ENCODE data around the gene PCSK5. TPM values are rescaled to one million over a fixed set of nuclear protein-coding genes. Genes with fewer than 3 reads are reported as not detected.
"Not testable (repeated sequence)": the region's sequence is repeated elsewhere in the genome, so short reads cannot be mapped to it uniquely, and the experiment has no call there.

Gene PCSK5
- polyA plus RNA-seq, 3 donors: 4.8 to 13.0 (median 7.1) TPM

DNA sequence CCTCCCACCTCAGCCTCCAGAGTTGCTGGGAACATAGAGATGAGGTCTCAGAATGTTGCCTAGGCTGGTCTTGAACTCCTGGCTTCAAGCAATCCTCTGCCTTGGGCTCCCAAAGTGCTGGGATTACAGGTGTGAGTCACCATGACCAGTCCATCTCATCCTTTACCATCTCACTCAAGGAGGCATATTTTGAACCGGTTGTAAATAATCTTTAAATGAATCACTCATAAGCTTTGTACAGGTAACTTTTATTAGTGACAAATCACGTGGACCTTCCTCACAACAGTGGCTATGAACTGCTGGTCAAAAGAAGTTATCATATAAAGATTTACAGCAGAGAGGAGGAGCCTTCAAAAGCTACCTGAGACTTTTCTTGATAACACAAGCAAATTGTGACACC is 433.0 kb downstream of the PCSK5 start:
- DNase-seq: no peak
- TF ChIP-seq, protein P1, sequence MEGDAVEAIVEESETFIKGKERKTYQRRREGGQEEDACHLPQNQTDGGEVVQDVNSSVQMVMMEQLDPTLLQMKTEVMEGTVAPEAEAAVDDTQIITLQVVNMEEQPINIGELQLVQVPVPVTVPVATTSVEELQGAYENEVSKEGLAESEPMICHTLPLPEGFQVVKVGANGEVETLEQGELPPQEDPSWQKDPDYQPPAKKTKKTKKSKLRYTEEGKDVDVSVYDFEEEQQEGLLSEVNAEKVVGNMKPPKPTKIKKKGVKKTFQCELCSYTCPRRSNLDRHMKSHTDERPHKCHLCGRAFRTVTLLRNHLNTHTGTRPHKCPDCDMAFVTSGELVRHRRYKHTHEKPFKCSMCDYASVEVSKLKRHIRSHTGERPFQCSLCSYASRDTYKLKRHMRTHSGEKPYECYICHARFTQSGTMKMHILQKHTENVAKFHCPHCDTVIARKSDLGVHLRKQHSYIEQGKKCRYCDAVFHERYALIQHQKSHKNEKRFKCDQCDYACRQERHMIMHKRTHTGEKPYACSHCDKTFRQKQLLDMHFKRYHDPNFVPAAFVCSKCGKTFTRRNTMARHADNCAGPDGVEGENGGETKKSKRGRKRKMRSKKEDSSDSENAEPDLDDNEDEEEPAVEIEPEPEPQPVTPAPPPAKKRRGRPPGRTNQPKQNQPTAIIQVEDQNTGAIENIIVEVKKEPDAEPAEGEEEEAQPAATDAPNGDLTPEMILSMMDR (IDR thresholded peaks at IDR 0.05): no peak
- no peaks in the 10 kb centered on the region for H3K36me3 Mint-ChIP-seq
- no peak overlapping the region for H3K4me3 Mint-ChIP-seq
- intact Hi-C loops (cut with micrococcal nuclease): no loop called here
- no peak overlapping the region for H3K27ac Mint-ChIP-seq
- H3K27me3 Mint-ChIP-seq (ENCODE audit: low read depth in 3 of 3): peaks cover 1 to 4% (median 4%) of the 10 kb centered on the region in 3 donors
- no peaks in the 10 kb centered on the region for H3K36me3 ChIP-seq (replicated peaks in 1 of 2; ENCODE audit: control insufficient read depth in 1 of 2, insufficient read depth in 2 of 2, low read length in 2 of 2)
- H4K20me1 ChIP-seq (ENCODE audit: insufficient read depth, low read length): no peaks in the 10 kb centered on the region
- peaks cover 0 to 8% (median 0%) of the 10 kb centered on the region in 7 donors for H3K9me3 Mint-ChIP-seq
- H3K27ac ChIP-seq (ENCODE audit: low read depth in 1 of 2, low read length in 2 of 2): no peak overlapping the region
- H2AFZ ChIP-seq (ENCODE audit: insufficient read depth, low read depth, low read length, poor library complexity, severe bottlenecking): no peak overlapping the region
- peaks cover 4% of the 10 kb centered on the region in 2 donors for H3K4me1 ChIP-seq (ENCODE audit: control insufficient read depth in 1 of 2, insufficient read depth in 2 of 2, low read length in 2 of 2)
- H3K9ac ChIP-seq (ENCODE audit: insufficient read depth, low read length, poor library complexity, severe bottlenecking): no peak overlapping the region
- WGBS (ENCODE audit: insufficient coverage): no CpG with 5 or more reads among the region's 2 CpGs
- peaks cover 15% of the 10 kb centered on the region for H3K4me1 Mint-ChIP-seq
- H3K9me3 ChIP-seq (replicated peaks in 1 of 2; ENCODE audit: control insufficient read depth in 1 of 2, insufficient read depth in 1 of 2, low read length in 2 of 2): no peaks in the 10 kb centered on the region
- no peak overlapping the region for H3K4me2 ChIP-seq (replicated peaks; ENCODE audit: extremely low read depth, low read length, poor library complexity, severe bottlenecking)
- no peaks in the 10 kb centered on the region for H3K27me3 ChIP-seq (ENCODE audit: control insufficient read depth in 2 of 2, insufficient read depth in 2 of 2, low read length in 2 of 2)
- H3K4me3 ChIP-seq (replicated peaks in 1 of 3; ENCODE audit: low read depth in 2 of 3, low read length in 3 of 3): no peak overlapping the region
- no peaks in the 10 kb centered on the region for H3K79me2 ChIP-seq (ENCODE audit: insufficient read depth, low read length)

GRCh38 chr9:76324030-76324429 is 433.6 kb downstream of the PCSK5 start:
- H3K9me3 Mint-ChIP-seq; H3K4me3 ChIP-seq (replicated peaks in 1 of 3; ENCODE audit: low read depth in 2 of 3, low read length in 3 of 3); H3K4me2 ChIP-seq (replicated peaks; ENCODE audit: extremely low read depth, low read length, poor library complexity, severe bottlenecking); H3K4me1 ChIP-seq (ENCODE audit: control insufficient read depth in 1 of 2, insufficient read depth in 2 of 2, low read length in 2 of 2); H2AFZ ChIP-seq (ENCODE audit: insufficient read depth, low read depth, low read length, poor library complexity, severe bottlenecking); intact Hi-C loops (cut with micrococcal nuclease); H3K36me3 Mint-ChIP-seq; H3K9ac ChIP-seq (ENCODE audit: insufficient read depth, low read length, poor library complexity, severe bottlenecking); H4K20me1 ChIP-seq (ENCODE audit: insufficient read depth, low read length); H3K27me3 ChIP-seq (ENCODE audit: control insufficient read depth in 2 of 2, insufficient read depth in 2 of 2, low read length in 2 of 2); H3K9me3 ChIP-seq (replicated peaks in 1 of 2; ENCODE audit: control insufficient read depth in 1 of 2, insufficient read depth in 1 of 2, low read length in 2 of 2); H3K79me2 ChIP-seq (ENCODE audit: insufficient read depth, low read length); H3K27ac ChIP-seq (ENCODE audit: low read depth in 1 of 2, low read length in 2 of 2); H3K4me3 Mint-ChIP-seq; DNase-seq; H3K27ac Mint-ChIP-seq; H3K36me3 ChIP-seq (replicated peaks in 1 of 2; ENCODE audit: control insufficient read depth in 1 of 2, insufficient read depth in 2 of 2, low read length in 2 of 2); H3K27me3 Mint-ChIP-seq (ENCODE audit: low read depth in 3 of 3): not testable (repeated sequence)
- WGBS (ENCODE audit: insufficient coverage): over 99% methylated on average over 7 of the region's 7 CpGs
- H3K4me1 Mint-ChIP-seq: peaks cover 15% of the 10 kb centered on the region
